ENCODE data around the gene KRT78. TPM values are rescaled to one million over a fixed set of nuclear protein-coding genes. Genes with fewer than 3 reads are reported as not detected.

The KRT78 gene
- total and polyA plus RNA-seq, 2 of the 13 experiments (the other 11 are each of a cell fraction or from before 2014, with no cell fraction given) = not detected

DNA sequence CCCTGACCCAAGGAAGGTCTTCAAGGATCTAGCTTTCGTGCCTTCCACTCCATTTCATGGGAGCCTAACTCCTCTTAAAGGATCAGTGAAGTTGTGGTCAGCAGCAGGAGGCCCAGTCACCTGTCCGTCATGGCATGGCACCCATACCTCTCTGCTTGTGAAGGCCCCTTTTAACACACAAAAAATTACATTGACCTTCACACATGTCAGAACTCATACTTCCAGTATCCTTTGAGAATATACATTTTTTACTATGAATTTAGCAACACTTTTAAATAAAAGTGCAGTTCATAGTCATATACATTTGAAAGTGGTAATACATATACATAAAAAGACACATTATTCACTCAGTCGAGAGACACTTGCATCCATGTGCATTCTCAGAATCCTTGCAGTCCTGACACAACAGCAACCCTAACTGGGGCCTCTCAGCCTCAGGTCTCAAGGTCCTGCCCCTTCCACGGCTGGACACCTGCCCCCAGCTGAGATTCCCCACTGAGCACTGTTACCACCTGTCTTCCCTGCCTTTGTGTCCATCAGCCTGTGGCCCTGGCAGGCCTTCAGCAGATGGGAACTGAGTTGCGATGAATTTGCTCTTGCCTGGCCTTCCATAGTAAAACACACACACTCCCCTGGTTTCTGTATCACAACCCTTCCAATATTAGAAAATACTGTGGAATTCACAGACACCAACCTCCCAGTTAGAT lies 49.1 kb downstream of the KRT78 start:
- H3K9ac ChIP-seq (ENCODE audit: insufficient read depth, low read depth, low read length) = no peak overlapping the region
- ChIA-PET POLR2A (no interaction called here), CTCF (ENCODE audit: low intra/inter-chr PET ratio, low total read pairs) (no interaction called here)
- no peaks in the 10 kb centered on the region for H3K4me1 ChIP-seq (ENCODE audit: insufficient read depth, low read length)
- no peaks in the 10 kb centered on the region for H3K79me2 ChIP-seq (ENCODE audit: insufficient read depth, low read length)
- no TSS peak for BruUV-seq (replicated peaks)
- peaks cover 0 to 1% of the 10 kb centered on the region in 2 experiments; a peak in 2 of 5 replicates for H3K27me3 ChIP-seq (ENCODE audit: control insufficient read depth in 1 of 2, insufficient read depth in 2 of 2, low read length in 2 of 2)
- no peak overlapping the region for H3K4me3 ChIP-seq (replicated peaks in 1 of 3; ENCODE audit: insufficient read depth in 1 of 3, low read depth in 2 of 3, low read length in 3 of 3)
- no peak overlapping the region for H3K4me2 ChIP-seq (ENCODE audit: low read depth, low read length)
- WGBS (ENCODE audit: low lambda C conversion rate) = 29% methylated on average over 4 of the region's 5 CpGs
- intact Hi-C loops (cut with micrococcal nuclease; ENCODE audit: unreplicated experiment) (no loop called here), in situ Hi-C loops (cut with HindIII; ENCODE audit: extremely low pct_ligation_motif_present, low pct_unique_long_range_greater_than_20kb) (no loop called here)
- ATAC-seq = no peak
- no peak for FAIRE-seq
- no peak overlapping the region for H2AFZ ChIP-seq (ENCODE audit: low read length)
- H4K20me1 ChIP-seq (ENCODE audit: insufficient read depth, low read length) = no peaks in the 10 kb centered on the region
- H3K27ac ChIP-seq (ENCODE audit: extremely low read length, insufficient read depth, low read length) = no peak overlapping the region
- DNase-seq (ENCODE audit: low spot score) = no peak
- TF ChIP-seq NRL (CRISPR knock-in tag; IDR thresholded peaks at IDR 0.05; ENCODE audit: borderline replicate concordance) = no peak
- TF ChIP-seq NCOA2 (CRISPR knock-in tag; IDR thresholded peaks at IDR 0.05) = no peak
- no peak for TF ChIP-seq SIX1 (CRISPR knock-in tag; IDR thresholded peaks at IDR 0.05; ENCODE audit: borderline replicate concordance)
- TF ChIP-seq ZNF138 (CRISPR knock-in tag; IDR thresholded peaks at IDR 0.05; ENCODE audit: low read depth) = no peak
- TF ChIP-seq RBAK (CRISPR knock-in tag; IDR thresholded peaks at IDR 0.05) = no peak
- TF ChIP-seq, protein P1, sequence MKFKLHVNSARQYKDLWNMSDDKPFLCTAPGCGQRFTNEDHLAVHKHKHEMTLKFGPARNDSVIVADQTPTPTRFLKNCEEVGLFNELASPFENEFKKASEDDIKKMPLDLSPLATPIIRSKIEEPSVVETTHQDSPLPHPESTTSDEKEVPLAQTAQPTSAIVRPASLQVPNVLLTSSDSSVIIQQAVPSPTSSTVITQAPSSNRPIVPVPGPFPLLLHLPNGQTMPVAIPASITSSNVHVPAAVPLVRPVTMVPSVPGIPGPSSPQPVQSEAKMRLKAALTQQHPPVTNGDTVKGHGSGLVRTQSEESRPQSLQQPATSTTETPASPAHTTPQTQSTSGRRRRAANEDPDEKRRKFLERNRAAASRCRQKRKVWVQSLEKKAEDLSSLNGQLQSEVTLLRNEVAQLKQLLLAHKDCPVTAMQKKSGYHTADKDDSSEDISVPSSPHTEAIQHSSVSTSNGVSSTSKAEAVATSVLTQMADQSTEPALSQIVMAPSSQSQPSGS (CRISPR knock-in tag; IDR thresholded peaks at IDR 0.05) = no peak
- TF ChIP-seq, protein P2, sequence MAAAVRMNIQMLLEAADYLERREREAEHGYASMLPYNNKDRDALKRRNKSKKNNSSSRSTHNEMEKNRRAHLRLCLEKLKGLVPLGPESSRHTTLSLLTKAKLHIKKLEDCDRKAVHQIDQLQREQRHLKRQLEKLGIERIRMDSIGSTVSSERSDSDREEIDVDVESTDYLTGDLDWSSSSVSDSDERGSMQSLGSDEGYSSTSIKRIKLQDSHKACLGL (CRISPR knock-in tag; IDR thresholded peaks at IDR 0.05) = no peak
- no peak for TF ChIP-seq RBFOX2 (IDR thresholded peaks at IDR 0.05; ENCODE audit: low read depth, low read length)
- TF ChIP-seq ATM (IDR thresholded peaks at IDR 0.05; ENCODE audit: borderline replicate concordance) = no peak
- no peak for TF ChIP-seq SIN3B (IDR thresholded peaks at IDR 0.05; ENCODE audit: low read length)
- no peak for TF ChIP-seq ZBTB8A (CRISPR knock-in tag; IDR thresholded peaks at IDR 0.05; ENCODE audit: borderline replicate concordance, low read depth)
- no peak for TF ChIP-seq HOXA5 (CRISPR knock-in tag; IDR thresholded peaks at IDR 0.05)
- no peak for TF ChIP-seq SCMH1 (CRISPR knock-in tag; IDR thresholded peaks at IDR 0.05; ENCODE audit: borderline replicate concordance)
- TF ChIP-seq GATA4 (IDR thresholded peaks at IDR 0.05; ENCODE audit: borderline replicate concordance, low read depth) = no peak
- no peak for TF ChIP-seq ZNF572 (CRISPR knock-in tag; IDR thresholded peaks at IDR 0.05)
- no peak for TF ChIP-seq IRX3 (CRISPR knock-in tag; IDR thresholded peaks at IDR 0.05; ENCODE audit: borderline replicate concordance, low read depth)
- no peak for TF ChIP-seq RBM39 (IDR thresholded peaks at IDR 0.05; ENCODE audit: low read depth, low read length, poor library complexity, severe bottlenecking)
- H3K9me3 ChIP-seq (ENCODE audit: low read length) = no peaks in the 10 kb centered on the region
- no peaks in the 10 kb centered on the region for H3K36me3 ChIP-seq (replicated peaks in 1 of 2; ENCODE audit: control insufficient read depth in 1 of 2, insufficient read depth in 2 of 2, low read length in 2 of 2)
